Activated naive CD4-positive, alpha-beta T cell treated with anti-CD3 and anti-CD28 coated beads, Interleukin-2, amount 50 U/mL, for 16 hours (primary cell): ENCODE data around the gene IL10RA.

ENCODE experiments used
- DNase-seq: peaks from one replicate; pipeline ENCODE4 v3.0.0-alpha.2; 2020

IL10RA gene

GRCh38 chr11:118008271-118008911 lies 22.2 kb downstream of the IL10RA start:
- no peak for DNase-seq

- DNase-seq = no peak
Observed at GRCh38 chr11:118009864-118010737, 23.9 kb downstream of the IL10RA start.

GRCh38 chr11:118010738-118011461 lies 24.7 kb downstream of the IL10RA start:
- DNase-seq = no peak

GRCh38 chr11:118012083-118012669 lies 26.0 kb downstream of the IL10RA start:
- no peak for DNase-seq

GRCh38 chr11:118014022-118014421 lies 27.8 kb downstream of the IL10RA start:
- no peak for DNase-seq

GRCh38 chr11:118015385-118015841 lies 29.2 kb downstream of the IL10RA start:
- DNase-seq = no peak

- no peak for DNase-seq
Observed at GRCh38 chr11:118016104-118016503, 29.9 kb downstream of the IL10RA start.

- DNase-seq = no peak
Observed at GRCh38 chr11:118017111-118017510, 30.9 kb downstream of the IL10RA start.

- DNase-seq = no peak
Observed at GRCh38 chr11:118017631-118018315, 31.6 kb downstream of the IL10RA start.

- DNase-seq = no peak
Observed at GRCh38 chr11:118018401-118018800, 32.2 kb downstream of the IL10RA start.

GRCh38 chr11:118021146-118021545 lies 35.0 kb downstream of the IL10RA start:
- no peak for DNase-seq

GRCh38 chr11:118027694-118028093 lies 41.5 kb downstream of the IL10RA start:
- no peak for DNase-seq

- no peak for DNase-seq
Observed at GRCh38 chr11:118028626-118029025, 42.4 kb downstream of the IL10RA start.

GRCh38 chr11:118033443-118033842 lies 47.2 kb downstream of the IL10RA start:
- no peak for DNase-seq

- DNase-seq = no peak
Observed at GRCh38 chr11:118042141-118042540, 55.9 kb downstream of the IL10RA start.

- no peak for DNase-seq
Observed at GRCh38 chr11:118042796-118043195, 56.6 kb downstream of the IL10RA start.

- no peak for DNase-seq
Observed at GRCh38 chr11:118045191-118045590, 59.0 kb downstream of the IL10RA start.

- no peak for DNase-seq
Observed at GRCh38 chr11:118046051-118046963, 60.1 kb downstream of the IL10RA start.

- no peak for DNase-seq
Observed at GRCh38 chr11:118046964-118047700, 60.9 kb downstream of the IL10RA start.

- no peak for DNase-seq
Observed at GRCh38 chr11:118047749-118048148, 61.6 kb downstream of the IL10RA start.
